ENCODE measurements around the gene PRC1.

DNA sequence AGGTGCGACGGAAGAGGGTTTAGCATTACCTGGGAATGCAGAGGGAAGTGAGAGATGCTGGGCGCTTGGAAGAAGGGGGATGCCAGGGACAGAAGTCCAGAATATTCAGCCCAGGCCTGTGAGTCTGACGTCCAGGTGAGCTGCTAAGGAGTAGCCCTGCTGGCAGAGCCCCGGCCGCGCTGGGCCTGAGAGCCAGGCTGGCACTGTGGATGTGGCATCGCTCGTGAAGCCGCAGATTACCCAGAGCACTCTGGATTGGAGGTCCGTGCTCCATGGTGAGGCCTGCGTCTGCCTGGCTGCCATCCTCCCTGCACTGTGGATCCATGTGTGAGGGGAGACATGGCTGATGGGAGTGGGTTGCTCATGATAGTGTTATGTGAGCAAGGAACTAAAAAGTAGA is 76.8 kb downstream of the PRC1 start:
- no peak for TF ChIP-seq EZH2 (IDR thresholded peaks at IDR 0.05; ENCODE audit: borderline replicate concordance, insufficient read depth, low read depth, low read length, poor library complexity, severe bottlenecking)
- TF ChIP-seq, protein P1, sequence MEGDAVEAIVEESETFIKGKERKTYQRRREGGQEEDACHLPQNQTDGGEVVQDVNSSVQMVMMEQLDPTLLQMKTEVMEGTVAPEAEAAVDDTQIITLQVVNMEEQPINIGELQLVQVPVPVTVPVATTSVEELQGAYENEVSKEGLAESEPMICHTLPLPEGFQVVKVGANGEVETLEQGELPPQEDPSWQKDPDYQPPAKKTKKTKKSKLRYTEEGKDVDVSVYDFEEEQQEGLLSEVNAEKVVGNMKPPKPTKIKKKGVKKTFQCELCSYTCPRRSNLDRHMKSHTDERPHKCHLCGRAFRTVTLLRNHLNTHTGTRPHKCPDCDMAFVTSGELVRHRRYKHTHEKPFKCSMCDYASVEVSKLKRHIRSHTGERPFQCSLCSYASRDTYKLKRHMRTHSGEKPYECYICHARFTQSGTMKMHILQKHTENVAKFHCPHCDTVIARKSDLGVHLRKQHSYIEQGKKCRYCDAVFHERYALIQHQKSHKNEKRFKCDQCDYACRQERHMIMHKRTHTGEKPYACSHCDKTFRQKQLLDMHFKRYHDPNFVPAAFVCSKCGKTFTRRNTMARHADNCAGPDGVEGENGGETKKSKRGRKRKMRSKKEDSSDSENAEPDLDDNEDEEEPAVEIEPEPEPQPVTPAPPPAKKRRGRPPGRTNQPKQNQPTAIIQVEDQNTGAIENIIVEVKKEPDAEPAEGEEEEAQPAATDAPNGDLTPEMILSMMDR (IDR thresholded peaks at IDR 0.05): no peak
